ENCODE measurements around the gene SSH2.

DNA sequence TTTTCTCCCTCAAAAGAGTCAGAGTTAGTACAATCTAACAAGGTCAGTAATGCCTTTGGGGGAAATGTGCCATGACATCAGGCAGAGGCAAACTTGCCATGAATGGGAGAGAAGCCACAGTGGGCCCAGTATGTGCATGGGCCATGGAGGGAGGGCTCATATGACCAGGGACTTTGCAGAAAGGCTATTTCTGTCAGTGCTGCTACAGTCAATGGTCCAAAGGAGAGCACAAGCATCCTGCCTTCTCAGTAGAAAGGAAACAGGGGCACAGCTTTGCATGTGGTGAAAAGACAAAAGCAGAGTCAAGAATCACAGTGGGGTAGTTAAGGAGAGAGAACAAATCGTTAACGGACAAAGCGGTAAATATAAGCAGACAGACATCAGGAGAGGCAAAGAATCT, 296.1 kb downstream of the SSH2 start:
- TF ChIP-seq, protein P1, sequence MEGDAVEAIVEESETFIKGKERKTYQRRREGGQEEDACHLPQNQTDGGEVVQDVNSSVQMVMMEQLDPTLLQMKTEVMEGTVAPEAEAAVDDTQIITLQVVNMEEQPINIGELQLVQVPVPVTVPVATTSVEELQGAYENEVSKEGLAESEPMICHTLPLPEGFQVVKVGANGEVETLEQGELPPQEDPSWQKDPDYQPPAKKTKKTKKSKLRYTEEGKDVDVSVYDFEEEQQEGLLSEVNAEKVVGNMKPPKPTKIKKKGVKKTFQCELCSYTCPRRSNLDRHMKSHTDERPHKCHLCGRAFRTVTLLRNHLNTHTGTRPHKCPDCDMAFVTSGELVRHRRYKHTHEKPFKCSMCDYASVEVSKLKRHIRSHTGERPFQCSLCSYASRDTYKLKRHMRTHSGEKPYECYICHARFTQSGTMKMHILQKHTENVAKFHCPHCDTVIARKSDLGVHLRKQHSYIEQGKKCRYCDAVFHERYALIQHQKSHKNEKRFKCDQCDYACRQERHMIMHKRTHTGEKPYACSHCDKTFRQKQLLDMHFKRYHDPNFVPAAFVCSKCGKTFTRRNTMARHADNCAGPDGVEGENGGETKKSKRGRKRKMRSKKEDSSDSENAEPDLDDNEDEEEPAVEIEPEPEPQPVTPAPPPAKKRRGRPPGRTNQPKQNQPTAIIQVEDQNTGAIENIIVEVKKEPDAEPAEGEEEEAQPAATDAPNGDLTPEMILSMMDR (IDR thresholded peaks at IDR 0.05; ENCODE audit: low read length) = no peak
- TF ChIP-seq EZH2 (optimal IDR thresholded peaks at IDR 0.05; ENCODE audit: low read depth, low read length) = no peak
